ENCODE measurements around the gene OR1J1.

- TF ChIP-seq CTCF (IDR thresholded peaks at IDR 0.05) (no peak), POLR2A (IDR thresholded peaks at IDR 0.05) (no peak)
Observed at GRCh38 chr9:122446819-122447484, 30.8 kb downstream of the OR1J1 start.

Measured in suprapubic skin (tissue), 3 donors.